ENCODE results near the gene SCAI. TPM values are rescaled to one million over a fixed set of nuclear protein-coding genes. Genes with fewer than 3 reads are reported as not detected.

The SCAI gene
- total and polyA plus RNA-seq, 10 donors, result 1.6 to 19.6 (median 7.5) TPM

- Histone ChIP-seq H3K4me1 (no peaks in the 10 kb centered on the region), H3K4me3 (no peak overlapping the region), H3K27me3 (replicated peaks in 1 of 7) (no peaks in the 10 kb centered on the region), H3K27ac (no peak overlapping the region), H3K36me3 (no peaks in the 10 kb centered on the region), H3K9me3 (no peaks in the 10 kb centered on the region)
- TF ChIP-seq CTCF (IDR thresholded peaks at IDR 0.05 in 8 of 11, conservative IDR thresholded peaks at IDR 0.05 in 3 of 11), result no peak
- TF ChIP-seq POLR2A (IDR thresholded peaks at IDR 0.05), result no peak
- no peak for TF ChIP-seq POLR2AphosphoS5 (IDR thresholded peaks at IDR 0.05)
- intact Hi-C loops (cut with DNase I; ENCODE audit: low total_unique reads), result no loop called here
- DNase-seq, result no peak
- 90 to 99% (median 93%) methylated on average over 1 of the region's 1 CpG for WGBS, 5 donors
Measured at GRCh38 chr9:125103021-125103420, 40.3 kb downstream of the SCAI start.

GRCh38 chr9:125100822-125101221 is 42.5 kb downstream of the SCAI start:
- Histone ChIP-seq H3K36me3 (no peaks in the 10 kb centered on the region), H3K9me3 (peaks cover 0 to 8% (median 2%) of the 10 kb centered on the region in 8 donors), H3K27ac (no peak overlapping the region), H3K27me3 (replicated peaks in 1 of 7) (no peaks in the 10 kb centered on the region), H3K4me3 (no peak overlapping the region), H3K4me1 (no peaks in the 10 kb centered on the region)
- 89 to 97% (median 96%) methylated on average over 4 of the region's 4 CpGs for WGBS, 5 donors
- no peak for TF ChIP-seq POLR2AphosphoS5 (IDR thresholded peaks at IDR 0.05)
- TF ChIP-seq CTCF (IDR thresholded peaks at IDR 0.05 in 8 of 11, conservative IDR thresholded peaks at IDR 0.05 in 3 of 11), result no peak
- no peak for TF ChIP-seq POLR2A (IDR thresholded peaks at IDR 0.05)
- DNase-seq, result no peak
- intact Hi-C loops (cut with DNase I; ENCODE audit: low total_unique reads), result no loop called here

- no peak for TF ChIP-seq POLR2AphosphoS5 (IDR thresholded peaks at IDR 0.05)
- no peak for TF ChIP-seq POLR2A (IDR thresholded peaks at IDR 0.05)
- TF ChIP-seq CTCF (IDR thresholded peaks at IDR 0.05 in 8 of 11, conservative IDR thresholded peaks at IDR 0.05 in 3 of 11), result no peak
- no peak for DNase-seq
- Histone ChIP-seq H3K27me3 (replicated peaks in 1 of 7) (no peaks in the 10 kb centered on the region), H3K36me3 (peaks cover 0 to 4% (median 0%) of the 10 kb centered on the region in 6 donors), H3K9me3 (peaks cover 0 to 8% (median 2%) of the 10 kb centered on the region in 8 donors), H3K27ac (no peak overlapping the region), H3K4me3 (no peak overlapping the region), H3K4me1 (no peaks in the 10 kb centered on the region)
- WGBS, 5 donors, result 63 to 89% (median 86%) methylated on average over 3 of the region's 3 CpGs
- intact Hi-C loops (cut with DNase I; ENCODE audit: low total_unique reads), result no loop called here
Measured at GRCh38 chr9:125099816-125100215, 43.5 kb downstream of the SCAI start.

- Histone ChIP-seq H3K4me3 (no peak overlapping the region), H3K9me3 (peaks cover 0 to 8% (median 2%) of the 10 kb centered on the region in 8 donors), H3K4me1 (no peaks in the 10 kb centered on the region), H3K27me3 (replicated peaks in 1 of 7) (no peaks in the 10 kb centered on the region), H3K27ac (no peak overlapping the region), H3K36me3 (peaks cover 0 to 12% (median 0%) of the 10 kb centered on the region in 6 donors)
- TF ChIP-seq POLR2AphosphoS5 (IDR thresholded peaks at IDR 0.05) (no peak), POLR2A (IDR thresholded peaks at IDR 0.05) (no peak), CTCF (IDR thresholded peaks at IDR 0.05 in 8 of 11, conservative IDR thresholded peaks at IDR 0.05 in 3 of 11) (no peak)
- 86 to 100% (median 90%) methylated on average over 2 of the region's 2 CpGs for WGBS, 5 donors
- intact Hi-C loops (cut with DNase I; ENCODE audit: low total_unique reads), result no loop called here
- no peak for DNase-seq
Measured at GRCh38 chr9:125095821-125096443, 47.4 kb downstream of the SCAI start.

All from spleen (tissue), 11 donors.